Small intestine (tissue), 16 donors: Measurements from ENCODE around the gene TIMM10. TPM values are rescaled to one million over a fixed set of nuclear protein-coding genes. Genes with fewer than 3 reads are reported as not detected.
A peak's percentile ranks its signal among the peaks of the same experiment; 100 is the strongest.

Experiments
- DNase-seq, 2 donors: peaks; one replicate each; pipeline versions ENCODE4 v3.0.0 to v3.0.0-alpha.2; 2013
- FAIRE-seq: peaks from 2 replicates; lab custom pipeline; 2012; peaks lifted over from hg19 to GRCh38; lab: Jason Lieb, UNC
- H3K27ac ChIP-seq, 3 donors: one replicate each; pipeline ENCODE4 v1.5.1; 2013; ENCODE audit warnings: low read length in 2 of 3, mild to moderate bottlenecking in 2 of 3, control low read depth in 1 of 3, inconsistent platforms in 1 of 3, low read depth in 1 of 3, moderate library complexity in 1 of 3
- H3K27me3 ChIP-seq, 3 donors: one replicate each; pipeline ENCODE4 v1.6.1; 2013; ENCODE audit warnings: low read length in 3 of 3, inconsistent platforms in 1 of 3; ENCODE audit not compliant: control insufficient read depth in 3 of 3, insufficient read depth in 3 of 3
- H3K36me3 ChIP-seq, 3 donors: one replicate each; pipeline ENCODE4 v1.6.1; 2013; ENCODE audit warnings: low read length in 3 of 3, inconsistent platforms in 1 of 3, low read depth in 1 of 3, mild to moderate bottlenecking in 1 of 3, moderate library complexity in 1 of 3; ENCODE audit not compliant: control insufficient read depth in 3 of 3, insufficient read depth in 2 of 3
- H3K4me1 ChIP-seq, 3 donors: one replicate each; pipeline ENCODE4 v1.6.1; 2013; ENCODE audit warnings: low read length in 2 of 3, inconsistent platforms in 1 of 3, low read depth in 1 of 3, mild to moderate bottlenecking in 1 of 3, moderate library complexity in 1 of 3; ENCODE audit not compliant: control insufficient read depth in 3 of 3, insufficient read depth in 2 of 3
- H3K4me3 ChIP-seq, 3 donors: one replicate each; pipeline ENCODE4 v1.5.1; 2013; ENCODE audit warnings: low read length in 3 of 3, control low read depth in 1 of 3, inconsistent platforms in 1 of 3, low read depth in 1 of 3, mild to moderate bottlenecking in 1 of 3, moderate library complexity in 1 of 3
- H3K9me3 ChIP-seq, 2 donors: one replicate each; pipeline ENCODE4 v1.6.1; 2013; ENCODE audit warnings: low read depth in 1 of 2, low read length in 1 of 2; ENCODE audit not compliant: control insufficient read depth in 2 of 2, insufficient read depth in 1 of 2
- WGBS, 3 donors: extraction: QIAGEN DNeasy Blood & Tissue Kit; methylation state at CpG; one replicate each; pipeline ENCODE4 v1.1.7; 2013; 5-methylcytosine and 5-hydroxymethylcytosine counted together
- long read RNA-seq, 10 donors: transcript quantifications; one replicate each; lab custom pipeline, GENCODE V29; 2026
- polyA plus RNA-seq, 4 donors: library from polyadenylated mRNA; stranded (reverse) in 3 of 4; unstranded in 1 of 4; fragments of 200-250 nt in 3 of 4; fragments of 120-200 nt in 1 of 4; gene quantifications; one replicate each; pipeline versions ENCODE4 v1.2.1 to v1.2.3, GENCODE V29; 2013
- donor health status: healthy with polysubstance abuse.
- donor health status: control.
- donor health status: control.
- donor health status: Bipolar disorder and iron deficiency.
- donor health status: healthy.

Gene TIMM10
- polyA plus RNA-seq, result 10 to 100 TPM; 26.0 to 84.8 (median 60.7) TPM
- long read RNA-seq, donor 1, transcript TIMM10-201 (3 exons, 680 nt), result major isoform, 54 of 59 reads
- long read RNA-seq, donor 1, transcript TIMM10-202 (3 exons, 530 nt), result minor isoform, 5 of 59 reads
- long read RNA-seq, donor 1, partial matches to known transcripts, result 0 of 59 reads
- long read RNA-seq, donor 1, other reads (novel, unspliced or antisense), result 0 of 59 reads
- long read RNA-seq, donor 2, transcript TIMM10-201 (3 exons, 680 nt), result major isoform, 17 of 17 reads
- long read RNA-seq, donor 2, partial matches to known transcripts, result 0 of 17 reads
- long read RNA-seq, donor 2, other reads (novel, unspliced or antisense), result 0 of 17 reads
- long read RNA-seq, donor 3, transcript TIMM10-201 (3 exons, 680 nt), result major isoform, 37 of 37 reads
- long read RNA-seq, donor 3, partial matches to known transcripts, result 0 of 37 reads
- long read RNA-seq, donor 3, other reads (novel, unspliced or antisense), result 0 of 37 reads
- long read RNA-seq, donor 4, partial matches to known transcripts, result 0 of 2 reads
- long read RNA-seq, donor 4, other reads (novel, unspliced or antisense), result 0 of 2 reads
- long read RNA-seq, donor 5, transcript TIMM10-201 (3 exons, 680 nt), result major isoform, 9 of 9 reads
- long read RNA-seq, donor 5, partial matches to known transcripts, result 0 of 9 reads
- long read RNA-seq, donor 5, other reads (novel, unspliced or antisense), result 0 of 9 reads
- long read RNA-seq, donor 6, transcript TIMM10-201 (3 exons, 680 nt), result major isoform, 13 of 13 reads
- long read RNA-seq, donor 6, partial matches to known transcripts, result 0 of 13 reads
- long read RNA-seq, donor 6, other reads (novel, unspliced or antisense), result 0 of 13 reads
- long read RNA-seq, donor 7, result 0 reads
- long read RNA-seq, donor 8, partial matches to known transcripts, result 0 of 1 reads
- long read RNA-seq, donor 8, other reads (novel, unspliced or antisense), result 0 of 1 reads
- long read RNA-seq, donor 9, transcript TIMM10-201 (3 exons, 680 nt), result major isoform, 9 of 9 reads
- long read RNA-seq, donor 9, partial matches to known transcripts, result 0 of 9 reads
- long read RNA-seq, donor 9, other reads (novel, unspliced or antisense), result 0 of 9 reads
- long read RNA-seq, donor 10, transcript TIMM10-201 (3 exons, 680 nt), result major isoform, 22 of 23 reads
- long read RNA-seq, donor 10, partial matches to known transcripts, result 0 of 23 reads
- long read RNA-seq, donor 10, other reads (novel, unspliced or antisense), result 0 of 23 reads

- WGBS, 3 donors, result 0% methylated on average over 49 of the region's 49 CpGs
- FAIRE-seq, result peak; percentile 95
- Histone ChIP-seq H3K4me1 (peaks cover 4% of the 10 kb centered on the region in 3 donors), H3K9me3 (no peaks in the 10 kb centered on the region), H3K36me3 (peaks cover 0 to 8% (median 0%) of the 10 kb centered on the region in 3 donors), H3K4me3 (peak within 1 kb of the TSS; percentile 70 to 95 (median 78)), H3K27ac (peak within 1 kb of the TSS; percentile 38 to 93 (median 87)), H3K27me3 (peaks cover 0 to 3% (median 0%) of the 10 kb centered on the region in 3 donors)
- DNase-seq, result peak; percentile 98 to 100
Observed at GRCh38 chr11:57530596-57531507, at the start of gene TIMM10. Gene TIMM10 (minus strand): TSS chr11:57530754. CDS start chr11:57530189, 565 bp downstream.

- H3K27me3 ChIP-seq, result no peaks in the 10 kb centered on the region
- no peak overlapping the region for H3K4me3 ChIP-seq
- 58 to 72% (median 63%) methylated on average over 4 of the region's 4 CpGs for WGBS, 3 donors
- FAIRE-seq, result no peak
- H3K4me1 ChIP-seq, result no peaks in the 10 kb centered on the region
- H3K36me3 ChIP-seq, result no peaks in the 10 kb centered on the region
- H3K27ac ChIP-seq, result no peak overlapping the region
- no peaks in the 10 kb centered on the region for H3K9me3 ChIP-seq
- no peak for DNase-seq
Observed at GRCh38 chr11:57574061-57574460, 43.5 kb upstream of the TIMM10 start.

- H3K27ac ChIP-seq, result no peak overlapping the region
- no peaks in the 10 kb centered on the region for H3K27me3 ChIP-seq
- DNase-seq (no peak), FAIRE-seq (no peak)
- WGBS, 3 donors, result 39 to 57% (median 55%) methylated on average over 2 of the region's 2 CpGs
- no peaks in the 10 kb centered on the region for H3K36me3 ChIP-seq
- no peaks in the 10 kb centered on the region for H3K9me3 ChIP-seq
- peaks cover 0 to 4% (median 3%) of the 10 kb centered on the region in 3 donors for H3K4me1 ChIP-seq
- no peak overlapping the region for H3K4me3 ChIP-seq
Observed at GRCh38 chr11:57571606-57572005, 41.1 kb upstream of the TIMM10 start.

GRCh38 chr11:57568330-57568766 lies 37.8 kb upstream of the TIMM10 start:
- Histone ChIP-seq H3K27me3 (no peaks in the 10 kb centered on the region), H3K36me3 (no peaks in the 10 kb centered on the region), H3K27ac (peak overlapping the region; percentile 69 to 85 (median 83)), H3K4me1 (peaks cover 2 to 18% (median 5%) of the 10 kb centered on the region in 3 donors), H3K4me3 (peak overlapping the region; percentile 74 to 94 (median 84)), H3K9me3 (no peaks in the 10 kb centered on the region)
- WGBS, 3 donors, result 28 to 39% (median 35%) methylated on average over 6 of the region's 6 CpGs
- DNase-seq (peak in 1 of 2 donors; percentile 91), FAIRE-seq (no peak)

GRCh38 chr11:57567515-57568329 lies 37.2 kb upstream of the TIMM10 start, which contains the start of gene UBE2L6:
Gene UBE2L6 (minus strand): TSS chr11:57567672. CDS start chr11:57567611, 61 bp downstream.
- DNase-seq (peak; percentile 75 to 78), FAIRE-seq (no peak)
- Histone ChIP-seq H3K4me1 (peaks cover 2 to 18% (median 5%) of the 10 kb centered on the region in 3 donors), H3K9me3 (no peaks in the 10 kb centered on the region), H3K36me3 (no peaks in the 10 kb centered on the region), H3K27ac (peak within 1 kb of the TSS; percentile 69 to 85 (median 83)), H3K27me3 (no peaks in the 10 kb centered on the region), H3K4me3 (peak within 1 kb of the TSS; percentile 74 to 94 (median 84))
- 0 to 1% (median 1%) methylated on average over 69 to 92 of the region's 92 CpGs for WGBS, 3 donors

GRCh38 chr11:57566905-57567514 lies 36.5 kb upstream of the TIMM10 start:
- Histone ChIP-seq H3K27me3 (no peaks in the 10 kb centered on the region), H3K9me3 (no peaks in the 10 kb centered on the region), H3K4me3 (peak overlapping the region; percentile 74 to 94 (median 84)), H3K36me3 (peaks cover 0 to 5% (median 0%) of the 10 kb centered on the region in 3 donors), H3K27ac (peak overlapping the region; percentile 51 to 85 (median 83)), H3K4me1 (peaks cover 2 to 18% (median 5%) of the 10 kb centered on the region in 3 donors)
- FAIRE-seq, result no peak
- 2 to 5% (median 2%) methylated on average over 14 to 15 of the region's 15 CpGs for WGBS, 3 donors
- DNase-seq, result peak; percentile 57 to 59
